Upper lobe of left lung (tissue), 6 donors: ENCODE measurements around the gene ARHGEF40. TPM values are rescaled to one million over a fixed set of nuclear protein-coding genes. Genes with fewer than 3 reads are reported as not detected.
A peak's percentile ranks its signal among the peaks of the same experiment; 100 is the strongest.

ENCODE experiments used
- ATAC-seq, 2 donors: fragments of 200-7000 bp; cut with Tn5 transposase; one replicate each; pipeline ENCODE4 v1.9.1; 2022; ENCODE audit warnings: mild to moderate bottlenecking in 2 of 2, moderate library complexity in 2 of 2; ENCODE audit not compliant: low FRiP score in 2 of 2
- DNase-seq, 2 donors: peaks; one replicate each; pipeline ENCODE4 v3.0.0-alpha.2; 2019 to 2020
- H3K27ac ChIP-seq, 4 donors: fragments of 200-600 bp; sonication (generic); one replicate each; pipeline ENCODE4 v1.5.1; 2016 to 2019
- H3K27me3 ChIP-seq, 4 donors: fragments of 200-600 bp; sonication (generic); one replicate each; pipeline ENCODE4 v1.5.1; 2017 to 2019
- H3K36me3 ChIP-seq, 4 donors: fragments of 200-600 bp; sonication (generic); one replicate each; pipeline ENCODE4 v1.5.1; 2016 to 2019
- H3K4me1 ChIP-seq, 4 donors: fragments of 200-600 bp; sonication (generic); one replicate each; pipeline ENCODE4 v1.5.1; 2018 to 2019
- H3K4me3 ChIP-seq, 4 donors: fragments of 200-600 bp; sonication (generic); one replicate each; pipeline ENCODE4 v1.5.1; 2017 to 2019; ENCODE audit warnings: mild to moderate bottlenecking in 2 of 4, moderate library complexity in 1 of 4
- H3K9me3 ChIP-seq, 4 donors: fragments of 200-600 bp; sonication (generic); one replicate each; pipeline ENCODE4 v1.5.1; 2018 to 2019
- EP300 ChIP-seq, 4 donors: sonication (generic); formaldehyde crosslinking; IDR thresholded peaks; one replicate each; pipeline ENCODE4 v1.5.1; 2017; ENCODE audit warnings: antibody characterized with exemption in 4 of 4, control low read depth in 2 of 4
- POLR2A ChIP-seq, 4 donors: fragments of 450-650 bp; IDR thresholded peaks; one replicate each; pipeline ENCODE4 v1.5.1; 2016 to 2017; ENCODE audit warnings: antibody characterized with exemption in 4 of 4, mild to moderate bottlenecking in 2 of 4
- POLR2AphosphoS5 ChIP-seq, 2 donors: sonication (generic); formaldehyde crosslinking; IDR thresholded peaks; one replicate each; pipeline ENCODE4 v1.5.1; 2017; ENCODE audit warnings: antibody characterized with exemption in 2 of 2
- WGBS, 2 donors: methylation state at CpG; one replicate each; pipeline ENCODE4 v1.1.5; 2017 to 2018; 5-methylcytosine and 5-hydroxymethylcytosine counted together
- total RNA-seq, 6 donors: library from RNA; depleted of rRNA in 4 of 6; stranded (reverse); fragments of >200 nt in 4 of 6; gene quantifications; one replicate each; pipeline versions ENCODE4 v1.1.0 to v1.2.1, GENCODE V29; 2016 to 2021
- TF ChIP-seq, protein P1 (sequence below), 6 experiments: fragments of 450-650 bp in 4 of 6; fragments of 200-600 bp in 2 of 6; sonication (generic) in 2 of 6; IDR thresholded peaks; one replicate each; pipeline ENCODE4 v1.5.1; 2016 to 2019; ENCODE audit warnings: antibody characterized with exemption in 6 of 6
- donor health status: DM: no; HTN: no; CAD: no; lungs with moderate emphysema.
- donor health status: DM: no; HTN: yes; CAD: no; lungs with severe emphysema.

Gene ARHGEF40
- total RNA-seq, 6 donors from 2014 or later = 24.8 to 74.4 (median 36.0) TPM

DNA sequence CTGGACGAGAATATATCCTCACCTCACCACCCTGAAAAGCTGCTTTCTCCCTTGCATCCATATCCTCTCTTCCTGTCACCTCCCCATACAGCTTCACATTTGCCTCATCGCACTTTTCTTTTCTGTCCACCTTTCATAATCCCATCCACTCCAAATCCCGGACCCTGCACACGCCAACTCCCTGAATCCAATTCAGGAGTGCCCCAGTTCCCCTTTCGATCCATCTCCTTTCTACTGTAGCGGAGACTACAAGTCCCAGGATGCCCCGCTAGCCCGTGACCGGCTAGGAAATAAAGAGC is 33.3 kb downstream of the ARHGEF40 start:
- TF ChIP-seq EP300 (IDR thresholded peaks at IDR 0.05) (no peak), POLR2A (IDR thresholded peaks at IDR 0.05) (no peak), POLR2AphosphoS5 (IDR thresholded peaks at IDR 0.05) (no peak)
- TF ChIP-seq, protein P1, sequence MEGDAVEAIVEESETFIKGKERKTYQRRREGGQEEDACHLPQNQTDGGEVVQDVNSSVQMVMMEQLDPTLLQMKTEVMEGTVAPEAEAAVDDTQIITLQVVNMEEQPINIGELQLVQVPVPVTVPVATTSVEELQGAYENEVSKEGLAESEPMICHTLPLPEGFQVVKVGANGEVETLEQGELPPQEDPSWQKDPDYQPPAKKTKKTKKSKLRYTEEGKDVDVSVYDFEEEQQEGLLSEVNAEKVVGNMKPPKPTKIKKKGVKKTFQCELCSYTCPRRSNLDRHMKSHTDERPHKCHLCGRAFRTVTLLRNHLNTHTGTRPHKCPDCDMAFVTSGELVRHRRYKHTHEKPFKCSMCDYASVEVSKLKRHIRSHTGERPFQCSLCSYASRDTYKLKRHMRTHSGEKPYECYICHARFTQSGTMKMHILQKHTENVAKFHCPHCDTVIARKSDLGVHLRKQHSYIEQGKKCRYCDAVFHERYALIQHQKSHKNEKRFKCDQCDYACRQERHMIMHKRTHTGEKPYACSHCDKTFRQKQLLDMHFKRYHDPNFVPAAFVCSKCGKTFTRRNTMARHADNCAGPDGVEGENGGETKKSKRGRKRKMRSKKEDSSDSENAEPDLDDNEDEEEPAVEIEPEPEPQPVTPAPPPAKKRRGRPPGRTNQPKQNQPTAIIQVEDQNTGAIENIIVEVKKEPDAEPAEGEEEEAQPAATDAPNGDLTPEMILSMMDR (IDR thresholded peaks at IDR 0.05) = no peak
- DNase-seq = no peak
- no peaks in the 10 kb centered on the region for H3K36me3 ChIP-seq
- H3K9me3 ChIP-seq = no peaks in the 10 kb centered on the region
- no peaks in the 10 kb centered on the region for H3K27me3 ChIP-seq
- 0 to 1% methylated on average over 9 of the region's 9 CpGs for WGBS, 2 donors
- peaks cover 45 to 58% (median 50%) of the 10 kb centered on the region in 4 donors for H3K4me1 ChIP-seq
- peak overlapping the region in 3 of 4 donors; percentile 53 to 88 (median 60) for H3K4me3 ChIP-seq
- no peak for ATAC-seq
- peak overlapping the region; percentile 95 to 99 (median 98) for H3K27ac ChIP-seq

DNA sequence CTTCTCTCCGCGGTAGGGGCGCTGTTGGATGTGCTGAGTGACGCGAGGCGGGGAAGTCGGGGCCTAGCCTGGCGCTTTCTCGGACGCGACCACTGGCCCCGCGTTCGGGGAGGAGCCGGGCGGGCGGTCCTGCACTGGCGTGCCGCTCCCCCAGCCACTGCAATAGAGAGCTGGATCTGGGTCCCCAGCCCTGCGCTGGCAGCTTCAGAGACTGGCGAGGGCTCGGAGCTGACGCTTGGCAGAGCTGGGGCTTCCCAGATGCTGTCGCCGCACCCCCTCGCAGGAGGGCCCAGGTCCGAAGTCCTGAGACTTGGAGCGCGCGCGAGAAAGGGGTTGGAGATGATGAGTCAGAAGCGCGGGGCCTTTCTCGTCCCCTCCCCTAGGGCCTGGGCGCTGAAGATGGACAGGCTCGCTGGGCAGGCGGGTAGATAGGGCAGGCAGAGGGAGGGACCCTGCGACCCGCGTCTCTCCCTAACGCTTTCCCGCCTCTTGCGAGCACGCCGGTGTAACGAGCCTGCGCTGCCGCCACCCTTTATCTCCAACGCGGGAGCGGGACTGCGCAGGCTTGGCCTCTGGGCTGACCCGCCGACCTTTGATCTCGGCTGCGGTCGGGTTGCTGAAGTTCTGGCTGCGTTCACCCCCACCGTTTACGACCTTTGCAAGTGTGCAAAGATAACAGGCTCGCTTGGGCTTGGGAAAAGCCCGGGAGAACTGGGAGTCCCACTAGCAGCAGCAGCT is 33.8 kb downstream of the ARHGEF40 start:
- TF ChIP-seq, protein P1 (IDR thresholded peaks at IDR 0.05) = peak; percentile 65 to 95 (median 90)
- peak in 1 of 4 donors; percentile 53 for TF ChIP-seq EP300 (IDR thresholded peaks at IDR 0.05)
- peak; percentile 35 to 97 (median 85) for TF ChIP-seq POLR2A (IDR thresholded peaks at IDR 0.05)
- TF ChIP-seq POLR2AphosphoS5 (IDR thresholded peaks at IDR 0.05) = peak; percentile 83 to 90
- Histone ChIP-seq H3K27ac (peak overlapping the region; percentile 95 to 99 (median 98)), H3K27me3 (no peaks in the 10 kb centered on the region), H3K4me1 (peaks cover 44 to 55% (median 49%) of the 10 kb centered on the region in 4 donors), H3K36me3 (no peaks in the 10 kb centered on the region), H3K4me3 (peak overlapping the region; percentile 40 to 88 (median 56)), H3K9me3 (no peaks in the 10 kb centered on the region)
- ATAC-seq (peak; percentile 97), DNase-seq (peak; percentile 96 to 98)
- WGBS, 2 donors = 0 to 1% methylated on average over 8 to 39 of the region's 62 CpGs

DNA sequence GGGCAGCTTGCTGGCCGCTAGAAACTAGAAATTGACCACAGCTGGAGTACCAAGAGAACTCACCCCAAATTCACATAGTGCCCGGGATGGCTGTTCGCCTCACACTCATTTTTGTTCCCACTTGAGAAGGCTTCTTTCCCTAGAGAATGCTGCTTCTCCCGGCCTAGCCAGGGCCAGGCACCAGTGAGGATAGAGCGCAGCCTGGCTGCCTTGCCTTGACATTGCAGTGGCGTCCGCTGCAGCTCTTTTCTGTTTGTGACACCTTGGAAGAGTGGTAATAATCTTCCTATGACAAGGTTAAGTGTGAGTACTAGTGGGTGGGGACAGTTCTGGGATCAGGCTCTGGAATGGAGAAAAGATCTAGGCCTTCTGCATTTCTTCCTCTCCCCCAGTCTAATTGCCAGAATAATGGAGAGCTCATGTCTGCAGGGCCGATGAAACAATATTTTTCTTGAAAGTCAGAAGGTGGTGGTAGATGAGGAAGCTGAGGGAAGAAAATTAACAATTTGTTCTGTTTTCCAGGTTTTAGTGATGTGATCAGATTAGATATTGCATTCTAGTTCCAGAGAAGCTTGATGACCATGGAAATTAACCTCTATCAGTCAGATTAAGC is 34.5 kb downstream of the ARHGEF40 start:
- no peaks in the 10 kb centered on the region for H3K36me3 ChIP-seq
- H3K4me3 ChIP-seq = peak overlapping the region; percentile 40 to 88 (median 56)
- ATAC-seq (peak; percentile 80 to 90), DNase-seq (peak; percentile 57 to 91)
- peak overlapping the region; percentile 95 to 99 (median 98) for H3K27ac ChIP-seq
- 4 to 6% methylated on average over 8 of the region's 8 CpGs for WGBS, 2 donors
- TF ChIP-seq POLR2A (IDR thresholded peaks at IDR 0.05) (no peak), POLR2AphosphoS5 (IDR thresholded peaks at IDR 0.05) (peak in 1 of 2 donors; percentile 57)
- TF ChIP-seq, protein P1 (IDR thresholded peaks at IDR 0.05) = peak; percentile 81 to 96 (median 94)
- H3K4me1 ChIP-seq = peaks cover 37 to 48% (median 43%) of the 10 kb centered on the region in 4 donors
- H3K27me3 ChIP-seq = no peaks in the 10 kb centered on the region
- H3K9me3 ChIP-seq = no peaks in the 10 kb centered on the region

DNA sequence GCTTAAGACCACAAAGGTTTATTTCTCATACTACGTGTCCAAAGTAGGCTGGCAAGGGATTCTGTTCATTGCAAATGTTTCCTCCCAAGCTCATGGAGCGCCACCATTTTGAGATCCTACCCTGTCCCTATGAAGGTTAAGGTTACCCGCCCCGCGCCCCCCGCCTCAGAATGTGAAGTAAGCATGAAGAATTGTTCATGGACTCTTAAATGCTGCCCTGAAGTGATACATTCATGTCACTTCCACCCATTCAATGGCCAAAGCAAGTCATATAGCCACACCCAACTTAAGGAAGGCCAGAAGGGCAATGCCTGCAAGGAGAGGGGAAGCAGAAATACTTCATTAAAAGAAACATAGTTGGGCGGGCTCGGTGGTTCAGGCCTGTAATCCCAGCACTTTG is 35.0 kb downstream of the ARHGEF40 start:
- Histone ChIP-seq H3K36me3 (no peaks in the 10 kb centered on the region), H3K4me3 (peak overlapping the region in 1 of 4 donors; percentile 60), H3K27me3 (no peaks in the 10 kb centered on the region), H3K27ac (peak overlapping the region; percentile 95 to 99 (median 98)), H3K9me3 (no peaks in the 10 kb centered on the region), H3K4me1 (peaks cover 33 to 45% (median 39%) of the 10 kb centered on the region in 4 donors)
- ATAC-seq (no peak), DNase-seq (peak in 1 of 2 donors; percentile 30)
- TF ChIP-seq, protein P1 (IDR thresholded peaks at IDR 0.05) = no peak
- TF ChIP-seq EP300 (IDR thresholded peaks at IDR 0.05) = no peak
- no peak for TF ChIP-seq POLR2AphosphoS5 (IDR thresholded peaks at IDR 0.05)
- no peak for TF ChIP-seq POLR2A (IDR thresholded peaks at IDR 0.05)
- WGBS, 2 donors = 77 to 79% methylated on average over 8 of the region's 8 CpGs
